Parathyroid adenoma (tissue), 2 donors: ENCODE results near the gene INO80B.

Source experiments
- H2AFZ ChIP-seq: fragments of 300-600 bp; sonication (generic); one replicate; pipeline ENCODE4 v1.7.0; 2017; ENCODE audit warnings: antibody characterized with exemption, mild to moderate bottlenecking
- H3K27ac ChIP-seq: fragments of 300-600 bp; sonication (generic); one replicate; pipeline ENCODE4 v1.7.0; 2017
- H3K27me3 ChIP-seq: fragments of 300-600 bp; sonication (generic); one replicate; pipeline ENCODE4 v1.7.0; 2017; ENCODE audit warnings: low read length; ENCODE audit not compliant: control insufficient read depth, insufficient read depth
- H3K36me3 ChIP-seq: fragments of 300-600 bp; sonication (generic); one replicate; pipeline ENCODE4 v1.7.0; 2017; ENCODE audit warnings: low read length; ENCODE audit not compliant: control insufficient read depth, insufficient read depth
- H3K4me1 ChIP-seq: fragments of 300-600 bp; sonication (generic); one replicate; pipeline ENCODE4 v1.7.0; 2017; ENCODE audit warnings: control low read depth
- H3K4me2 ChIP-seq: fragments of 300-600 bp; sonication (generic); one replicate; pipeline ENCODE4 v1.7.0; 2017; ENCODE audit warnings: low read length
- H3K4me3 ChIP-seq: fragments of 300-600 bp; sonication (generic); one replicate; pipeline ENCODE4 v1.7.0; 2017; ENCODE audit warnings: low read depth, low read length
- H3K79me2 ChIP-seq: fragments of 300-600 bp; sonication (generic); one replicate; pipeline ENCODE4 v1.7.0; 2017; ENCODE audit warnings: control low read depth
- H3K9ac ChIP-seq: fragments of 300-600 bp; sonication (generic); one replicate; pipeline ENCODE4 v1.7.0; 2017; ENCODE audit warnings: mild to moderate bottlenecking
- H3K9me3 ChIP-seq: fragments of 300-600 bp; sonication (generic); one replicate; pipeline ENCODE4 v1.7.0; 2017; ENCODE audit warnings: low read length; ENCODE audit not compliant: control insufficient read depth
- TF ChIP-seq, protein P1 (sequence below): fragments of 300-600 bp; sonication (generic); IDR thresholded peaks from one replicate; pipeline ENCODE4 v1.7.0; 2017; ENCODE audit warnings: antibody characterized with exemption, mild to moderate bottlenecking
- donor health status: primary hyperparathyroidism.

Gene INO80B

DNA sequence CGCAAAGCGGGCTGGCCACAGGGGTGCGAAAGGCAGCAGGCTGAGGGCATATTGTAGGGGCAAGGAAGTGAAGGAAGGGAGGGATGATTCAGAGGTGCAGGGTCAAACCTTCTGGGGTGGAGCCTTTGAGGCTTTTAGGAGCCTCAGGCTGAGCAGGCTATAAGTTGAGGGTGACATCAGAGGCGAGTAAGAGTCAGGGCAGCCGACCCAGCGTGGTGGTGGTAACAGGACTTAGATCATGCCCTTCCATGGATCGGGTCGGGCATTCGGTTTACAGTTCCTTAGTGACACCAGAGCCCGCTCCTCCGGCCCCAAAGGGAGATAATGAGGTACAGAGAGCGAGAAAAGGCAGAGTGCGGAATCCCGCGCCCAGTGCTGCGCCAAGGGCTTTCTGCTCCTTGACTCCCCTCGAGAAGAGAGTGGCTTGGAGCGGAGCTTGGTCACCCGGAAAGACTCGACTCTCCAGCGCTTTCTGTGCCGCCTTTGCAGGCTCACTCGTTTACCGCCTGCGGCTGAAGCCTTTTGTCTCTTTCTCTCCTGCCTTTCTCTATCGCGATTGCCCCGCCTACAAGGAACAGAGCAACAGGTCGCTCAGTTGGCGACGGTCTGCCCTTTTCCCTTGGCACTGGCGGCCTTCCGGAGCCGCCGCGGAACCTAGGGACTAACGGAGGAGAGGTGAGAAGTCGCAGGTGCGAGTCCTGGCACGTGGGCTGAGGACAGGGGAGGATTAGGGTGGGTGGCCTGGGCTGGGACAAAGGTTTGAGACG lies 43.8 kb downstream of the INO80B start:
- no peak overlapping the region for H3K27ac ChIP-seq

GRCh38 chr2:74499267-74499939 lies 44.5 kb downstream of the INO80B start, which contains the start of gene LBX2:
Gene LBX2, minus strand, starts transcription at chr2:74499603. Its CDS starts 66 bp downstream, at chr2:74499537.
- H3K4me3 ChIP-seq = no peak within 1 kb of the TSS
- H3K4me1 ChIP-seq = peaks cover 10% of the 10 kb centered on the region

More for the DNA sequence above, 43.8 kb downstream of the INO80B start:
- Histone ChIP-seq H3K79me2 (no peaks in the 10 kb centered on the region), H3K27me3 (no peaks in the 10 kb centered on the region), H3K9ac (no peak overlapping the region), H3K9me3 (no peaks in the 10 kb centered on the region), H2AFZ (no peak overlapping the region), H3K4me1 (peaks cover 10% of the 10 kb centered on the region), H3K36me3 (no peaks in the 10 kb centered on the region), H3K4me3 (no peak overlapping the region), H3K4me2 (peak overlapping the region; percentile 36)
- TF ChIP-seq, protein P1, sequence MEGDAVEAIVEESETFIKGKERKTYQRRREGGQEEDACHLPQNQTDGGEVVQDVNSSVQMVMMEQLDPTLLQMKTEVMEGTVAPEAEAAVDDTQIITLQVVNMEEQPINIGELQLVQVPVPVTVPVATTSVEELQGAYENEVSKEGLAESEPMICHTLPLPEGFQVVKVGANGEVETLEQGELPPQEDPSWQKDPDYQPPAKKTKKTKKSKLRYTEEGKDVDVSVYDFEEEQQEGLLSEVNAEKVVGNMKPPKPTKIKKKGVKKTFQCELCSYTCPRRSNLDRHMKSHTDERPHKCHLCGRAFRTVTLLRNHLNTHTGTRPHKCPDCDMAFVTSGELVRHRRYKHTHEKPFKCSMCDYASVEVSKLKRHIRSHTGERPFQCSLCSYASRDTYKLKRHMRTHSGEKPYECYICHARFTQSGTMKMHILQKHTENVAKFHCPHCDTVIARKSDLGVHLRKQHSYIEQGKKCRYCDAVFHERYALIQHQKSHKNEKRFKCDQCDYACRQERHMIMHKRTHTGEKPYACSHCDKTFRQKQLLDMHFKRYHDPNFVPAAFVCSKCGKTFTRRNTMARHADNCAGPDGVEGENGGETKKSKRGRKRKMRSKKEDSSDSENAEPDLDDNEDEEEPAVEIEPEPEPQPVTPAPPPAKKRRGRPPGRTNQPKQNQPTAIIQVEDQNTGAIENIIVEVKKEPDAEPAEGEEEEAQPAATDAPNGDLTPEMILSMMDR = no peak

DNA sequence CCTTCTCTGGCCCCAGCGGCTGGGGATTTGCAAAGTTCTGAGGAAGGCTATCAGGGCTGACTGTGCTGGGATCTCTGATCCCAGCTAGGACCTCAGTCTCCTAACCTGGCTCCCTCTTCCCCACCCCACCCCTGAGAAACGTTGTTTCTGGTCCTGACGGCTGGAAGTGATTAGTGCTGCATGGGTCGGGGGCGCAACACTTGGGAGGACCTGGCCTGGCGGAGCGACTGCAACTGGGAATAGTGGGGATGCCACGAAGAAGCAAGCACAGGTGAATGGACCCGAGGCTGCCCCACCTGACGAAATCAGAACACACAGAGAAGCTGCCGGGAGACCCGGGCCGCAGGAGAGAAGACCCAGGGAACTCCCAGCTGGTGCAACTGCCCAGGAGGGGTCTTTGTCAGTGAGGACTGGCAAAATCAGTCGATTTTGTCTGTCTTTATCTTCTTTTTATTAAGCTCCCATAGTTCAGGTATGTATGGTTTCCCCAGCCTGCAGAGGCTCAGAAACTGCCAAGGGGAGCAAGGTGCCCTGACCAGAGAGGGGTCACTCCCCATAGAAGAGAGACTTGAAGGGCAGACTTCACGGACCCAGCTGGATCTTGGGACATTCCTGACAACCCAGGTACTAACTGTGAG lies 45.2 kb downstream of the INO80B start:
- H3K4me2 ChIP-seq = no peak overlapping the region
- H2AFZ ChIP-seq = no peak overlapping the region
- no peaks in the 10 kb centered on the region for H3K36me3 ChIP-seq
- H3K9me3 ChIP-seq = no peaks in the 10 kb centered on the region
- H3K27ac ChIP-seq = no peak overlapping the region
- no peak overlapping the region for H3K4me3 ChIP-seq
- H3K79me2 ChIP-seq = no peaks in the 10 kb centered on the region
- peaks cover 10% of the 10 kb centered on the region for H3K4me1 ChIP-seq
- H3K9ac ChIP-seq = no peak overlapping the region
- no peaks in the 10 kb centered on the region for H3K27me3 ChIP-seq
- TF ChIP-seq, protein P1 = no peak

More at GRCh38 chr2:74499267-74499939, 44.5 kb downstream of the INO80B start, which contains the start of gene LBX2:
- Histone ChIP-seq H3K79me2 (no peaks in the 10 kb centered on the region), H3K9me3 (no peaks in the 10 kb centered on the region), H2AFZ (peak within 1 kb of the TSS; percentile 35), H3K36me3 (no peaks in the 10 kb centered on the region), H3K9ac (no peak within 1 kb of the TSS), H3K4me2 (peak within 1 kb of the TSS; percentile 36), H3K27me3 (no peaks in the 10 kb centered on the region), H3K27ac (no peak within 1 kb of the TSS)
- TF ChIP-seq, protein P1 = no peak

DNA sequence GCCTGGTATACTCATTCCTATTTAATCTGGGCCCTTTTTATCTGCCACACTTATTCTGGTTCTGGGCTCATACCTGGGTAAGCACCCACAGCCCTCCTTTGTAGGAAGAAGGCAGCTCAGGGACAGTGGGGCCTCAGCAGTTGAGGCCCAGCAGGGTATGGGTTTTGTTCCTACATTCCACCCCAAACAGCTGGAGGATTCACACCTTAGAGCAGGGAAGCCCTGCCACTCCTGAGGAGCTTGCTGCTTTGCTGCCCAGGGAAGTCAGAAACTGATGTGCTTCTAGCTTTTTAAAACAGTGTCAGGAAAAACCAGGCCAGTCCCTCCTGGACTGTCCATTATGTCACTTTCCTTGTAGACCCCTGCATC lies 45.7 kb downstream of the INO80B start:
- Histone ChIP-seq H3K4me2 (no peak overlapping the region), H3K27me3 (no peaks in the 10 kb centered on the region), H3K27ac (no peak overlapping the region), H2AFZ (no peak overlapping the region), H3K79me2 (no peaks in the 10 kb centered on the region), H3K4me3 (no peak overlapping the region), H3K9me3 (no peaks in the 10 kb centered on the region), H3K4me1 (peaks cover 10% of the 10 kb centered on the region), H3K36me3 (no peaks in the 10 kb centered on the region), H3K9ac (no peak overlapping the region)
- TF ChIP-seq, protein P1 = no peak
